SU-DHL-6 (cell line): Measurements from ENCODE around the gene PTPRG.

Experiments used
- H2AFZ ChIP-seq: fragments of 200-600 bp; sonication (generic); 2 replicates; pipeline ENCODE4 v1.6.1; 2014; ENCODE audit warnings: low read depth, mild to moderate bottlenecking, moderate library complexity, mixed read lengths, antibody characterized with exemption, low read length; ENCODE audit not compliant: severe bottlenecking
- H3F3A ChIP-seq: fragments of 200-600 bp; shearing (Covaris generic); 2 replicates; pipeline ENCODE4 v1.6.0; 2016; ENCODE audit warnings: antibody characterized with exemption, mild to moderate bottlenecking; ENCODE audit not compliant: insufficient read depth
- H3K27ac ChIP-seq: fragments of 200-600 bp; sonication (generic); 2 replicates; pipeline ENCODE4 v1.5.1; 2016; ENCODE audit warnings: low read depth, mild to moderate bottlenecking, low read length, moderate library complexity, mixed read lengths
- H3K27me3 ChIP-seq: fragments of 200-600 bp; sonication (generic), shearing (Covaris generic); 2 replicates; pipeline ENCODE4 v1.6.0; 2014; ENCODE audit warnings: mild to moderate bottlenecking, low read length
- H3K36me3 ChIP-seq: fragments of 200-600 bp; sonication (generic); 2 replicates; pipeline ENCODE4 v1.6.1; 2014; ENCODE audit warnings: mild to moderate bottlenecking, low read length, mixed read lengths
- H3K4me2 ChIP-seq: fragments of 300-600, 200-600 bp; shearing (Covaris generic), sonication (generic); 2 replicates; pipeline ENCODE4 v1.6.0; 2014; ENCODE audit warnings: low read length, low read depth, mild to moderate bottlenecking; ENCODE audit not compliant: poor library complexity, severe bottlenecking
- H3K4me3 ChIP-seq: fragments of 200-600 bp; sonication (generic); 2 replicates; pipeline ENCODE4 v1.5.1; 2014; ENCODE audit warnings: antibody characterized with exemption, low read length, mild to moderate bottlenecking, mixed read lengths; ENCODE audit not compliant: insufficient read depth, poor library complexity, severe bottlenecking
- H3K79me2 ChIP-seq: fragments of 200-600 bp; sonication (generic); 2 replicates; pipeline ENCODE4 v1.6.1; 2014; ENCODE audit warnings: mild to moderate bottlenecking, low read length, moderate library complexity; ENCODE audit not compliant: insufficient read depth
- H3K9ac ChIP-seq: fragments of 200-600 bp; sonication (generic); 2 replicates; pipeline ENCODE4 v1.7.0; 2014; ENCODE audit warnings: mild to moderate bottlenecking, low read length
- H3K9me2 ChIP-seq: fragments of 200-600 bp; sonication (generic); replicated peaks from 2 replicates; pipeline ENCODE4 v1.6.1; 2014; ENCODE audit warnings: low read length; ENCODE audit not compliant: insufficient read depth
- H3K9me3 ChIP-seq: fragments of 200-600 bp; sonication (generic); 2 replicates; pipeline ENCODE4 v1.6.1; 2014; ENCODE audit warnings: low read length, mixed read lengths; ENCODE audit not compliant: insufficient read depth
- H4K20me1 ChIP-seq: fragments of 200-600 bp; sonication (generic); 2 replicates; pipeline ENCODE4 v1.6.1; 2014; ENCODE audit warnings: low read depth, mild to moderate bottlenecking, antibody characterized with exemption, low read length, moderate library complexity, mixed read lengths
- CTCF ChIP-seq: fragments of 200-600 bp; sonication (generic); IDR thresholded peaks from one replicate; pipeline ENCODE4 v1.5.1; 2017; ENCODE audit warnings: antibody characterized with exemption, mild to moderate bottlenecking, low read length, moderate library complexity; ENCODE audit not compliant: insufficient read depth, poor library complexity, severe bottlenecking
- EZH2phosphoT487 ChIP-seq: fragments of 200-600 bp; sonication (generic), shearing (Covaris generic); conservative IDR thresholded peaks from 2 replicates; pipeline ENCODE4 v1.6.1; 2018; ENCODE audit warnings: mild to moderate bottlenecking, antibody characterized with exemption, low read length, moderate library complexity, mixed read lengths

The PTPRG gene

GRCh38 chr3:61522060-61522459 lies 39.3 kb upstream of the PTPRG start:
- H3K9me3 ChIP-seq = no peaks in the 10 kb centered on the region
- H3K9me2 ChIP-seq = no peaks in the 10 kb centered on the region
- no peaks in the 10 kb centered on the region for H4K20me1 ChIP-seq
- no peak overlapping the region for H3K4me3 ChIP-seq
- no peak overlapping the region for H2AFZ ChIP-seq
- no peak overlapping the region for H3K4me2 ChIP-seq
- no peaks in the 10 kb centered on the region for H3K27me3 ChIP-seq
- H3K36me3 ChIP-seq = no peaks in the 10 kb centered on the region
- no peak for TF ChIP-seq EZH2phosphoT487
- no peak for TF ChIP-seq CTCF
- no peaks in the 10 kb centered on the region for H3F3A ChIP-seq
- H3K9ac ChIP-seq = no peak overlapping the region
- H3K79me2 ChIP-seq = no peaks in the 10 kb centered on the region
- no peak overlapping the region for H3K27ac ChIP-seq

- no peaks in the 10 kb centered on the region for H3K79me2 ChIP-seq
- no peaks in the 10 kb centered on the region for H4K20me1 ChIP-seq
- no peak overlapping the region for H3K9ac ChIP-seq
- no peak overlapping the region for H2AFZ ChIP-seq
- no peaks in the 10 kb centered on the region for H3K9me2 ChIP-seq
- no peak for TF ChIP-seq CTCF
- no peak for TF ChIP-seq EZH2phosphoT487
- no peaks in the 10 kb centered on the region for H3K27me3 ChIP-seq
- no peaks in the 10 kb centered on the region for H3K36me3 ChIP-seq
- H3K4me3 ChIP-seq = no peak overlapping the region
- no peaks in the 10 kb centered on the region for H3F3A ChIP-seq
- no peaks in the 10 kb centered on the region for H3K9me3 ChIP-seq
- no peak overlapping the region for H3K27ac ChIP-seq
- no peak overlapping the region for H3K4me2 ChIP-seq
These were observed 38.7 kb upstream of the PTPRG start for GRCh38 chr3:61522626-61523025.

GRCh38 chr3:61524933-61525332 lies 36.4 kb upstream of the PTPRG start:
- H3K9ac ChIP-seq = no peak overlapping the region
- H3K9me2 ChIP-seq = no peaks in the 10 kb centered on the region
- no peak overlapping the region for H2AFZ ChIP-seq
- H3K27me3 ChIP-seq = no peaks in the 10 kb centered on the region
- TF ChIP-seq EZH2phosphoT487 (no peak), CTCF (no peak)
- no peak overlapping the region for H3K4me3 ChIP-seq
- H3K4me2 ChIP-seq = no peak overlapping the region
- H3K9me3 ChIP-seq = no peaks in the 10 kb centered on the region
- no peaks in the 10 kb centered on the region for H3F3A ChIP-seq
- no peak overlapping the region for H3K27ac ChIP-seq
- no peaks in the 10 kb centered on the region for H3K36me3 ChIP-seq
- no peaks in the 10 kb centered on the region for H4K20me1 ChIP-seq
- H3K79me2 ChIP-seq = no peaks in the 10 kb centered on the region
